Epithelial cell of proximal tubule (primary cell): Measurements from ENCODE around the gene ADAMTS3. TPM values are rescaled to one million over a fixed set of nuclear protein-coding genes. Genes with fewer than 3 reads are reported as not detected.

Experiments used
- DNase-seq: peaks from one replicate; pipeline ENCODE4 v3.0.0-alpha.2; 2011; ENCODE audit warnings: low read depth
- H3K4me3 ChIP-seq: 2 replicates; pipeline ENCODE4 v1.5.1; 2011; ENCODE audit warnings: low read depth, mild to moderate bottlenecking, low read length
- total RNA-seq: library from RNA; depleted of rRNA; stranded (reverse); fragments of >200 nt; gene quantifications from 2 replicates; pipeline ENCODE4 v1.2.3, GENCODE V29; 2015
- TF ChIP-seq, protein P1 (sequence below): conservative IDR thresholded peaks from 2 replicates; pipeline ENCODE4 v1.5.1; 2012; ENCODE audit warnings: low read depth, mild to moderate bottlenecking, low read length

ADAMTS3 gene
- total RNA-seq, 1 donor from 2014 or later, result 4.7 TPM

DNA sequence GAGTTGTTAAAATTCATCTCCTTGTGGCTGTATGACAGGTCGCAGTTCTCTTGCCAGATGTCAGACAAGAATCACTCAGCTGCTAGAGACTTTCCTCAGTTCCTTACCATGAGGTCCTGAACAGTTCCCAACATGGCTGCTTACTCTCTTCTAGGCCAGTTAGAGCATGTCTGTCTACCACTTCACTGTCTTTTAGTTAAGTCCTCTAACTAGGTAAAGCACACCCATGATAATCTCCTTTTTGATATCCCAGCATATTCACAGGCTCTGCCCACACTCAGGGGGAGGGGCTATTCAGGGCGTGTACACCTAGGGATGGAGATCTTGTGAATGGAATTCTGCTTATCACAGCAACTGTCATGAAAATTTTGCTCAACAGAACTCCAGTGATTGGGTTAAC lies 190.1 kb downstream of the ADAMTS3 start:
- H3K4me3 ChIP-seq, result no peak overlapping the region
- TF ChIP-seq, protein P1, sequence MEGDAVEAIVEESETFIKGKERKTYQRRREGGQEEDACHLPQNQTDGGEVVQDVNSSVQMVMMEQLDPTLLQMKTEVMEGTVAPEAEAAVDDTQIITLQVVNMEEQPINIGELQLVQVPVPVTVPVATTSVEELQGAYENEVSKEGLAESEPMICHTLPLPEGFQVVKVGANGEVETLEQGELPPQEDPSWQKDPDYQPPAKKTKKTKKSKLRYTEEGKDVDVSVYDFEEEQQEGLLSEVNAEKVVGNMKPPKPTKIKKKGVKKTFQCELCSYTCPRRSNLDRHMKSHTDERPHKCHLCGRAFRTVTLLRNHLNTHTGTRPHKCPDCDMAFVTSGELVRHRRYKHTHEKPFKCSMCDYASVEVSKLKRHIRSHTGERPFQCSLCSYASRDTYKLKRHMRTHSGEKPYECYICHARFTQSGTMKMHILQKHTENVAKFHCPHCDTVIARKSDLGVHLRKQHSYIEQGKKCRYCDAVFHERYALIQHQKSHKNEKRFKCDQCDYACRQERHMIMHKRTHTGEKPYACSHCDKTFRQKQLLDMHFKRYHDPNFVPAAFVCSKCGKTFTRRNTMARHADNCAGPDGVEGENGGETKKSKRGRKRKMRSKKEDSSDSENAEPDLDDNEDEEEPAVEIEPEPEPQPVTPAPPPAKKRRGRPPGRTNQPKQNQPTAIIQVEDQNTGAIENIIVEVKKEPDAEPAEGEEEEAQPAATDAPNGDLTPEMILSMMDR, result no peak
- DNase-seq, result no peak

DNA sequence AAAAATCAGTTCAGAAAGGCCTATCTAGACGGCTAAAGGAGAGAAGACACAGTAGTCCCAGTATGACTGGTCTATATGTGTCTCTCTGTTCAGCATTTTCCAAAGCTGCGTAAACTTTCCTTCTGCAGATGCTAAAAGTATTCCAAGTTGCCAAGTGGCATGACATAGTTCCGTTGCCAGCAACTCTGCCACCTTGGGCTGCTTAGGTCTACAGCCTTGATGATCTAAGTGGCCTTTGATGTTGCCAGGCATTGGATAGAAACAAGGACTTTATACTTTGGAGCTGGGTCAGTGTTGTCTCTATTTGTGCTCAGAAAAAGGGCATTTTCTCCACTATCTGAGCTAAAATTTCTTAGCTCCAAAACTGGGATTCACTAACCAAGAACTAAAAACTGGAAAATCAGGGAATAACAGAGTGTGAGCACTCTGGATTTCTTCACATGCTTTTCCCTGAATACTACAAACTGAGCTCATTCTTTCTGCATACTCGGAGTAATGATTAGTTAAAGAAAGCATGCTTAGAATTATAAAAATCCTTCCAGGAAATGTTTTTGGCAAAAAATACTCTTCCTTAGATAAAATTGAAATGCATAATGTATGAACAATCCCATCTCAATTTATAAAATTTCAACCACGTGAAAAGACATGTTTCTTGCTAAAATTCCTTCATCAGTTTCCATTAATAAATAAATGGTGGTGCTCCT lies 191.4 kb downstream of the ADAMTS3 start:
- TF ChIP-seq, protein P1, result no peak
- H3K4me3 ChIP-seq, result no peak overlapping the region
- DNase-seq, result no peak

DNA sequence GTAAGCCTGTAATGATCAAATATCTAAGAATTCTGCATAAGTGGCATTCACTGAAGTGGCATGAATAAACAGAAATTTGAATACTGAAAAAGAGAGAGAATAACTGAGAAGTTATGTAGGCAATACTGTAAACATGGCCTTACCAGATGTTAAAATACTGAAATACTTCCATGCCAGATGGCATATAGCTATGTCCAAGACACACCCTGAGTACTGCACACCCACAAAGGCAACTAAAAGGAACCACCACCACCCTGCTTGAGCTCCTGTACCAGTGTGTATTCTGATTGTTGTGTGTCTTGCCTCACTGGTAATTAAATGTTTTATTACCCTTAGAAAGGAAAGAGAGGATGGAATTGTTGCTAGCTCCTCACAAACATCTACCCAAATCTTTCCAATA lies 192.1 kb downstream of the ADAMTS3 start:
- no peak overlapping the region for H3K4me3 ChIP-seq
- TF ChIP-seq, protein P1, result no peak
- no peak for DNase-seq

DNA sequence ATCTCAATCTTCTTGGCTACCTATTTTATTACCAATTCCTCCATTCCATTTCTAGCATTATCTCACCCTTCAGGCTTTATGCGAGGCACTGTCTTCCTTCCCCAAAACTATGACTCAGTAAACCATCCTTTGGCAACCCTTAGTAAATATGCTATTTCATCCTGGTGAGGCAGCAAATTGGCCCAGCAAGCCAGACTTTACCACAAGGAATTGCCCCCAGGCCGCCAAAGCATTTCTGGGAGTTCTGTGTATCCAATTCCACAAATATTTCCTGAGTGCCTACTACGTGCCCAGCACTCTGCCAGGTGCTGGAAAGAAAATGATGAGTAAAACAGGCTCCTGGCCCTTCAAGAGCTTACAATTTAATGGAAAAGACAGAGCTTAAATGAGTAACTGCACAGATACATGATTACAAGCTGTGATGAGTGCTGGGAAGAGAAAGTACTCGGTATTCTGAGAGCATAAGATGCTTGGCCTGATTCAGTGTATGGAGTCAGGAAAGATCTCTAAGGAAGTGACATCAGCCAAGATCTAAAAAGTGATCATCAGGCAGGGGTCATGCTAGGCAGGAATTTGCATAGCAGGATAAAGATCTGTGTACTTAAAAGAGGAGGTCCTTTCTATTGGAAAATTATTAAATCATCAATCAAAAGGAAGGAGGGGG lies 193.8 kb downstream of the ADAMTS3 start:
- TF ChIP-seq, protein P1, result no peak
- DNase-seq, result no peak
- H3K4me3 ChIP-seq, result no peak overlapping the region

DNA sequence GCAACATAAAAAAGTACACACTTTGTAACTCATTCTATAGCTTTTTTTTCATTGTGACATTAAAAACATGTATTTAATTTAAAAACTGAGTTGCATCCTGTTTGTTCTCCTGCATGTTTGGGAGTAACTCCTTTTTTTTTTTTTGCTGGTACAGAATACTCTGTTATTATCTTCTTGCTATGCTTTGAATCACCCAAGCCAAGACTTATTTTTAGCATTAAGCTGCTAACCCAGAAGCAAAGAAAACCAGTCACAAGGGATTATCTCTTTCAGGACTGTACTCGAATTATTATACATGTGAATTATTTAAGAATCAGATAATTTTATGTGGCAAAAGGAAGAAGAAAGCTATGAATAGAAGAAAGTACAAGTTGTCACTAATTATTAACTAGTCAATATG lies 194.9 kb downstream of the ADAMTS3 start:
- no peak overlapping the region for H3K4me3 ChIP-seq
- no peak for DNase-seq
- TF ChIP-seq, protein P1, result no peak

DNA sequence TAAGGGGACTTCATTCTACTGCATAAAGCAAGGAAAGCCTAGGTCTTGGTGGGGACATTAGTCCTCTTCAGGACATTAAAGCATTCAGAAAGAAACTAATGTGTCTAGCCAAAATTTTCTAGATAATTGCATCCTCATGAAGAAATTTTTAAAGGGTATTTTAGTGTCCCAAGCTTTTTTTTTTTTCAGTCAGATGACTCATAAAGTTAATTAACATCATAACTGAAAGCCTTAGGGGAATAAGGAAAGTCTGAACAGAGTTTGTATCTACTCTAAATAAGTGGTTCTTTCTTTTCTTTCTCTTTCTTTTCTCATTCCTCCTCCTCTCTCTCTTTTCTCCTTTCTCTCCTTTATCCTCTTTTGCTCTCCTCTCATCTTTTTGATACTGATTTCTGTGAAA lies 202.4 kb downstream of the ADAMTS3 start:
- no peak overlapping the region for H3K4me3 ChIP-seq
- no peak for DNase-seq
- TF ChIP-seq, protein P1, result no peak

DNA sequence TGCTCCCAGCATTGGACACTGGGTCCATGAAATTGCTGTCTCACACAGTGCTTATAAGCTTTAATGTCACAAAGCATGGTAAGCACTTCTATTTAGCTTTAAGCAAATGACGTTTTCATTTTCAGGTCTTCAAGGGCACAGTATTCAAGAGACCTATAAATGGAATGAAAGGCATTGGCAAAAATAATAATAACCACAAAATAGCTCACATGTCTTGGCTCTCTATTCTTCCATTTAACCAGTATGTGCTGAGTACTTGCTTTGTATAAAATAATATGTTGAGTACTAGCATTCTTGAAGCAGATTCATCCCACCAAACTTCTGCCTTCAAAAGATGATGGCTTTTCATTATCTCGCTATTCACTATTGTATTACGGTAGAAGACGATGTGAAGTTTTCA lies 203.0 kb downstream of the ADAMTS3 start:
- no peak for DNase-seq
- TF ChIP-seq, protein P1, result no peak
- no peak overlapping the region for H3K4me3 ChIP-seq
